GM21390 (cell line): ENCODE measurements around the gene CLEC16A.

Source experiments
- ATAC-seq: cut with Tn5 transposase; IDR thresholded peaks from one replicate; pipeline ENCODE4 v1.9.1; 2021; ENCODE audit not compliant: unreplicated experiment

The CLEC16A gene

DNA sequence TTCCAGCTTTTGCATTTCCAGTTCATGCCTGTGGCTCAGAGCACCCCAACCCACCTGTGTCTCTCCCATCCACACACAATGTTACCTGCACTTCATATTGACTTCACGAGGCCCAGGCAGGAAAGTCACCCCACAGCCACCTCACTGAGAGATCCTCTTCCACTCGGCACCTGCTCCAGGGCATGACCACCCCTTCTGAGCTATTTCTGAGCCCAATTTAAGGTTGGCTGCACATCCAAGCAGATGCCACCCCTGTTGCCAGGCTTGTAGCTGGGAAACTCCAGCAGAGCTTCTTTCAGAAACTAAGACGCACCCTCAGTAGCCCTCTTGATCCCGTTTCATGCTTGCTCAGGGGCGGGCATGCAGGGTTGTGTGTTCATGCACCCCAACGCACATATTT, 223.2 kb downstream of the CLEC16A start:
- ATAC-seq: no peak

DNA sequence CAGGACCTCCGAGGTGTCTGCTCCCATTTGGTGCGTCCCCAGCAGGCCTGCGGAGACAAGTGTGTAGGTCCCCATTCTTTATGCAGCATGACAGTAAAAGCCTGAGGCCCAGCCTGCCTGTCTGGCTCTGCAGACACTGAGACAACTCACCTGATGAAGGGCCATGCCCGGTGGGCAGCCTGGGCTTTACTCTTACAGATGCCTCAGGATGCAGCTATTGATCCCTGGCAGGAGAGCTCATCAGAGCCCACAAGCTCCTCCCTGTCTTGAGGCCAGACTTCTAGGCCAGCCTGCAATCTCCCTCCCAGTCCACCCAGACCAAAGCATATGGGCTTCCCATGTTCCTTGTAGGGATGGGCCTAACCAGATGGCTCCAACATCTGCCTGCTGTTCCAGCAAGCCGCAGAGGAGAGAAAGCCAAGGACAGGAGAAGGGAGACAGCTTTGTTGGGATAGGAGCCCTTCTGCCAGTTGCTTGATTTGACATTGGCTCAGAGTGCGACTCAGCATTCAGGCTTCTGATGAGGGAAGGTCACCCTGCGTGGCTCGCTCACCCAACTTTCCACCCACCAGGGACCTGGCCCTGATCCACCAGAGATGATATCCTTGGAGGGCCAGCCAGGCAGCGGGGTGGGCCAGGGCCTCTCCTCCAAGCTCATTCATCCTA, 224.2 kb downstream of the CLEC16A start:
- no peak for ATAC-seq

DNA sequence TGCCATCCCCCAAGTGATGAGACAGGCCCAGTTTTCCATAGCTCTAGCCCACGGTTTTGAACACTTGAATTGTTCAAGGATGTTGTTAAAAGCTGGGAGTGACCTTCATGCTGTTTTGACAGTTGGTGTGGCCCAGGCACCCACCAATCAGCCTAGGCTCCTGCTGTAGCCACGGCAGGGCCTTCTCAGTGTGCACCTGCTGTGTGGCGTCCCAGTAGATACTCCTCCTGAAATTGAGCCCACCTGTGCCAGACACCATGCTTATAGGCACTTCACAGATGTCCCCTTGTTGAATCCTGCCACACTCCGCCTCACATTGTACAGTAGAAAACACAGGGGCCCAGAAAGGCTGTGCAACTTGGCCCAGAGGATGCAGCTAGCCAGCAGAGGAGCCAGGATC, 225.3 kb downstream of the CLEC16A start:
- ATAC-seq: no peak

DNA sequence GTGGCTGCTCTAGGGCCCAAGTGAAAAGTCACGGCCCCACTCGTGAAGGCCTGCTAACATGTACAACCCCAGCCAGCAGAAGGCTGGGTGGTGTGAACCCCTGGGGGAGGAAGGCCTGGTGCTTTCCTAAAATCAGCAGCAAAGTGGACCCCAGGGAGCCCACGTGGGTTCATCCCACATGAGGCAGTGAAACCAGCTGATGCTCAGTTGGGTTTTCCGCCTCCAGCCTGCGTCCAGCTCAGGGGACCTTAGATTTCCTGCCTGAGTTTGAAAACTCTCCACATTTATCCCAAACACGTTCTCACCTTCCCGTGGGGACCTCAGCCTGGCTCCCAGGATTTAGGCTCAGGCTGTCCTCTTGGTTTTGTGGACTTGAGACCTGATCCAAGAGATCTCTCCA, 225.8 kb downstream of the CLEC16A start:
- ATAC-seq: no peak

DNA sequence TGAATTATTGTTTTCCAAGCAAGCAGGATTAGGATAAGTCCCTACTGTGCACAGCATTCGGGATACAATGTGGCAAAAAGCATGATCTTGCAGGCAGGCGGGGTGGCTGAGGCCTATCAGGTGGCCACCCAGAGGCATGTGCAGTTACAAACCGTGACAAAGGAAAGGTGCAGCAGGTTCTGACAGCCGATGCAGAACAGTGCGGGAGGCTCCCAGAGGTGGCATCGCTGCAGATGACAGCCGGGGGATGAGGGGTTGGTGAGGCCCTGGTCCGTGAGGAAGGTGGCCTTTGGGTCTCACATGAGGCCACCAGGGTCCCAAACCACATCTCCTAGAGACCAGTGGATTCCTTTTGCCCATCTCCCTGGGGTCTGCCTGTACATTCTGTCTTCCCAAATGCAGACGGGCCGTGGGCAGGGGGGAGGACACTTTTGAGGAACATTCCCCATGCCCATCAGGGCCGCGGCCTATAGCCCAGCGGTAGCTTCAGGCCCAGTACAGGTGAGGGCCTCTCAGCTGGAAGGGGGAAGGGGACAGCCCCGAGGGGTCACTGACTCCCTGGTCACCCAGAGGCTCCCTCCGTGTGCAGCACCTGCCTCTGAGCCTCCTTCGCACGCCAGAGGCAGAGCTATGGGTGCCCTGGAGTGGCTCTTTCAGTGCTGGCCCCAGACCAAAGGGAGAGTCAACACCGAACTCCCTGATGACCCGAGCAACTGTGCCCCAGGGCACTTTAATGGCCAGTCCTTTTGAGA, 226.5 kb downstream of the CLEC16A start:
- no peak for ATAC-seq

DNA sequence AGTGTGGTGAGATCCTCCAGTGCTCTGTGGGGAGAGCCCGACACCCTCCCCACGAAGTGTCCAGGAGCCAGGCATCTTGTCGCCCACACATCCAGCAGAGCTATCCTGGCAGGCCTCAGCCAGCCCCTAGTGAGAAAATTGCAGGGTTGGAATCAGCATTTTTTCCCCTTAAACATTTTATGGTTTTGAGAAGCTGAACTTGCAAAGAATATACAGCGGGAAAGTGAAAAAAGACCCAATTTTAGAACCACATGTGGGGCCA, 227.0 kb downstream of the CLEC16A start:
- ATAC-seq: no peak

DNA sequence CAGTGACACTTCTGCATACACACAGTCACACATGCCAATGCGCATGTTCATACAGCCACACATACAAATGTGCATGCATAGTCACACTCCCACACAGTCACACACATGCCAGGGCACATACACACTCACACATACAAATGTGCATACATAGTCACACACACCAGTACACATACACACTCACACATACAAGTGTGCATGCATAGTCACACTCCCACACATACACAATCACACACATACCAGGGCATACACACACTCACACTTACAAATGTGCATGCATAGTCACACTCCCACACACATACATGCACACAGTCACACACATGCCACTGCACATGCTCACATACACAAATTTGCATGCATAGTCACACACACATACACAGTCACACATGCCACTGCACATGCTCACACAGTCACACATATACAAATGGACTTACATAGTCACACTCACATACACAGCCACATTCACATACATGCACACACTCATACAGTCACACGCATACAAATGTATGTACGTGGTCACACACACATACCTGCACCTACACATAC, 227.5 kb downstream of the CLEC16A start:
- no peak for ATAC-seq

DNA sequence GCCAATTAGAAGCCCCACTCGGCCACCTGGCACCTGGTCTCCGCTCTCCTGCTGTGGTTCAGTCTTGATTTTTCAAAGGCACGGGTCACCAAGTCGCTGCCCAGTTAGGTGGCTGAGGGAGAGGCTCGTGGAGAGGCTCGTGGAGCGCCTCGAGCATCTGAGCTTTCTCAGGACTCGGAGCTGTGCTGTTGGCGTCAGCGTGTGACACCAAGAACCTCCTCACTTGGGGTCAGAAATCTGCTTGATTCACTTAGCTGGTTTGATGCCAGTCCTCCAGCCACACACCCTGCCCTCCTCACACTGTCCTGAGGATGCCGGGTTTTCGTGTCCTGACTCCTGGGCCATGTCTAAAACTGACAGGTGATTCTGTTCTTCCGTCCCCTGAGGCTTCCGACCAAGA, 229.1 kb downstream of the CLEC16A start:
- no peak for ATAC-seq

DNA sequence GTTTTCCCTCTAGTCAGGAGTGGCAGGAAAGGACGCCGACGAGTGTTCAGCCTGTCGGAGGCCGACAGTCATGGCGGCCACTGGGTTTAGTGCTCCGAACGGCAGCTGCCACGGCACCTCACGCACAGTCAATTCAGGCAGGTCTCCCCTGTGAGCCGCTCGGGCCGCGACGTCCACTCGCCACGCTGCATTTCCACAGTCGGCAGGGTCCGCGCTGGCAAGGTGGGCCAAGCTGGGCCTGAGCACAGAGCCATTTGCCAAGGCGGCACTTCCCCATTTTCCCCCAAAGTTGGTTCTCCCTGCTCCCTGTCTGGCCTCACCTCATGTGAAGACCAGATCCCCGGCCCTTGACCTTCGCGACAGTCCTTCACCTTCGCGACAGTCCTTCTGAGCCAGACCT, 229.8 kb downstream of the CLEC16A start:
- ATAC-seq: no peak

DNA sequence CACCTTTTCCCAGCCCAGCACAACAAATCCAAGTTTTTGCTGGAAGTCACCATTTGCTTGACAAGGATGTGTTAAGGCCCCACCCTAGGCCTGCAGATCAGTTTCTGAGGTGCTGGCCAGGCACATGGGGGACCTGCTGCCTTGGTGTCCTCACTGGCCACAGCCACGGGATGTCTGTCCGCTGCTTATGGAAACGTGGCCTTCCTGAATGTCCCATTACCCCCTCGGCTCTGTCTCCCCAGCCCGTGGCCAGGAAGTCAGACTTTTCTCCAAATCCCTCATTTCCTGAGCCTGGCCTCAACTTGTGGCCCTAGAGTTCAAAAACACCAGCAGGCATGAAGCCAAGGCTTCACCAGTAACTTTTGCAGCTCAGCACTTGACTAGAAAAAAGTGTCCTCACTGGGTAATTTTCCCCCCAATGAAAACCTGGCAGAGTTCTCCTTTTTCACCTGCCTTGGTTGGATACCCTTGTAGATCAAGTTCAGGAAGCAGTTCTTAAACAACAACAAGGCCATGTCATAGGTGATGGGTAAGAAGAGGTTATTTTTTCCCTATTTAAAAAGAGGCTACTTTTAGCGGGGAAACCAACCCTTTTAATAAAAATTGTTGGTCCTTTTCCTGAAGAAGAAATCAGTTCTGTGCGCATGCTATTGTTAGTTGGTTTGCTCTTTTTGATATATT, 230.9 kb downstream of the CLEC16A start:
- ATAC-seq: no peak

DNA sequence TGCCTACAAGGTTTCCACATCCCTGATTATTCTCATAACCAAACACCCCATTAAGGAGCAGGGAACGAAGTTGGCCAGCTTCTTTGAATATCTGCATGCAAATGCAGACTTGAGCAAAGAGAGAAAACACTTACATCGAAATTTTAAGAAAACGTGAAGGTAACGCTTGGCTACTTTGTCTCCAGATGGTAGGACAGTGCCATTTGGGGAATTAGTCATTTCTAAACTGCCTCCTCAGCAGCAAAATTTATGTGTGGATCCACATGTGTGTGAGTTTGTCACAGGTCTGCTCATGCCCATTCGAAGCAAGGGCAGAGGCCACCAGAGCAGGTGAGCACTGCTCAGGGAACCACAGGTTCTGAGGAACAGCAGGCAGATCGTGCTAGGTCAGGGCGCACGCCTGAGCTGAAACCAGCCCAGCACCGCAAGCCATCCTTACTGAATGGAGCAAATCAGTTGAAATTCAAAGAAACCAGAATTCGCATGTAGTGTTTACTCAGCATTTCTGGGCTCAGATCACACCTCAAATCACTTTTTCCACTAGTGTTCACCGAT, 231.5 kb downstream of the CLEC16A start:
- peak; percentile 64 for ATAC-seq

DNA sequence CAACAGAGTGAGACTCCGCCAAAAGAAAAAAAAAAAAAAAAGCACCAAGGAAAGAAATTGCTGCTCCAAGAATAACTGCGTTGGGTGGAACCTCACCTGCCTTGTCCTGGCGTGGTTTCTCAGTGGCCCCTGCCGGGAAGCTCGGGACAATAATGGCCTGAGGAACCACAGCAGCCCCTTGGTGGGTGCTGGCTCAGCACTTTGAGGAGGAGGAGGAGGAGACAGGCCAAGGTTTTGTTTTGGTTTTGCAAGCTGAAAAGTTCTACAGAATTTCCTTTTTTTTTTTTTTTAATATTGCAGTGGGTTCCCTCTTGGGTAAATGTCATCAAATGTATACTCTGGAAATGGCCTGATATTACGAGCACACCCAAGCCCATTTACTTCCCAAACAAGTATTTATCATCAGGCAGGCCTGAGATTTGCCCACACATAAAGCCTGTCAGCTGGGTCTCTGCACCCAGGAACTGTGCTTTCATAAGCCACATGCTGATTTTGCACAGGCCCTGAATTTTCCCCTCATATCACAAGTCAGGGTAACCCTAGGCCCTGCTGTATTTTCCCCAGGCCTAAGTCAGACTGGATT, 233.3 kb downstream of the CLEC16A start:
- no peak for ATAC-seq

DNA sequence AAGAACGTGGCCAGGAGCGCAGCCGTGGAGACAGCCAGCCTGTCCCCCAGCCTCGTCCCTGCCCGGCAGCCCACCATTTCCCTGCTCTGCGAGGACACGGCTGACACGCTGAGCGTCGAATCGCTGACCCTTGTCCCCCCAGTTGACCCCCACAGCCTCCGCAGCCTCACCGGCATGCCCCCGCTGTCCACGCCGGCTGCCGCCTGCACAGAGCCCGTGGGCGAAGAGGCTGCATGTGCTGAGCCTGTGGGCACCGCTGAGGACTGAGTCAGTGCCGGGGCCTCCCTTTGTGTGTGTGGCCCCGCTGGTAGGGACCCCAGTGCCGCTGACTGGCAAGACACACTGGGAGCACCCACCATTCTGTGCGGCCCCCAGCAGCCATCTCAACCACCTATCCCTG, 234.1 kb downstream of the CLEC16A start:
- ATAC-seq: no peak

DNA sequence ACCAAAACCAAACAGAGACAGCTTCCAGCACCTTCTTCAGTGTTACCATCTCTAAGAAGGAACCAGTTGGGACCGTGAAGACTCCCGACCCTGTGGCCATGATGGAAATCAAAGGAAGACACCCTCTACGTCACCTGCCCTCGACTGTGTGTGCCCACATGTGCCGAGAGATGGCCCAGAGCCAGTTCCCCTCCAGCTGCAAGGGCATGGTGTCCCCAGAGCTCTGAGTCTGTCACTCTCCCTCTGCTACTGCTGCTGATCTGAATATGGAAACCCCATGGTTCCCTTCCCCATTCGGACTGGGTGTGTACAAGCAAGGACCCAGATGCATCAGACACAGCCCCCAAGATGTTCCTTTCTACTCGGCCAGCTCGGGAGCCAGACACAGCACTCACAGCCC, 235.2 kb downstream of the CLEC16A start:
- ATAC-seq: no peak

DNA sequence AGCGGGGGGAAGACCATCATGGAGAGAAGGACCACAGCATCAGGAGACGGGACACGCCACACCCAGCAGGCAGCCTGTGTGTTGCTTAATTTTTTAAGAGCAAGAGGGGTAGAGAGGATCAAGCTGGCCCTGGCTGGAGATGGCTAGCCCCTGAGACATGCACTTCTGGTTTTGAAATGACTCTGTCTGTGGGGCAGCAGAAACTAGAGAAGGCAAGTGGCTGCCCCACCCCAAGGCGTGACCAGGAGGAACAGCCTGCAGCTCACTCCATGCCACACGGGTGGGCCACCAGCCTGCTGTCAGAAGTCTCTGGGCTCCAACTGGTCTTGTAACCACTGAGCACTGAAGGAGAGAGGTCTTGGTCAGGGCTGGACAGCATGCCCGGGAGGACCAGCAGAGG, 236.1 kb downstream of the CLEC16A start:
- no peak for ATAC-seq

DNA sequence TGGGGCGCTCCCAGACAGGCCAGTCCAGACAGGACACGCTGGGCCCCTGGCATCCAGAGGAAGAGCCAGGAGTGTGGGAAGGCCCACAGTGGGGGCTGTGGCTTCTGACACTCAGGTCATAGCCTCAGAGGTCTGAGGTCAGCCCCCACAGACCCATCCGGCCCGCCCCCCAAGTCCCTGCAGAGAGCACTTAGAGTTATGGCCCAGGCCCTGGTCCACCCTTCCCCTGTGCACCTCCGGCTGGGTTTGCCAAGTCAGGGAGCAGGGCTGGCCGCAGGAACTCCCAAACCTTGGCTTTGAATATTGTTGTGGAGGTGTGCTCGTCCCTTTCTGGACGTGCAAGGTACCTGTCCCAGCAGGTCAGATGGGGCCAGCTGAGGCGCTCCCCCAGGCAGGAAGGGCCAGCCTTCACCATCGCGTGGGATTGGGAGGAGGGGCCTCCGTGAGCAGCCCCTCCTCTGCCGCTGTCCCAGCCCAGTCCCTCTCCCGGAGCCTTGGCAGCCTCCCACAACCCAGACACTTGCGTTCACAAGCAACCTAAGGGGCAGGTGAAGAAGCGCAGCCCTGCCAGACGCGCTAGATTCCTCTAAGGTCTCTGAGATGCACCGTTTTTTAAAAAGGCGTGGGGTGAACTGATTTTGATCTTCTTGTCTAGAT, 237.0 kb downstream of the CLEC16A start:
- no peak for ATAC-seq

DNA sequence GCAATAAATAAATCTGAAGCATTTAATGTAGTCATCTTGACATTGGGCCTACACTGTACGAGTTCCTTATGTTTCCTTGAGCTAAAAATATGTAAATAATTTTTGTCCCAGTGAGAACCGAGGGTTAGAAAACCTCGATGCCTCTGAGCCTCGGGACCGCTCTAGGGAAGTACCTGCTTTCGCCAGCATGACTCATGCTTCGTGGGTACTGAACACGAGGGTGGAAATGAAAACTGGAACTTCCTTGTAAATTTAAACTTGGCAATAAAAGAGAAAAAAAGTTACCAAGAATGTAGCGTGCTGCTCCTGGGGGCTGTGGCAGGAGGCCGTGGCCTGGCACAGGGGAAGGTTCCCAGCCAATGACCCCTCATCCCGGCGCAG, 237.5 kb downstream of the CLEC16A start:
- ATAC-seq: no peak

DNA sequence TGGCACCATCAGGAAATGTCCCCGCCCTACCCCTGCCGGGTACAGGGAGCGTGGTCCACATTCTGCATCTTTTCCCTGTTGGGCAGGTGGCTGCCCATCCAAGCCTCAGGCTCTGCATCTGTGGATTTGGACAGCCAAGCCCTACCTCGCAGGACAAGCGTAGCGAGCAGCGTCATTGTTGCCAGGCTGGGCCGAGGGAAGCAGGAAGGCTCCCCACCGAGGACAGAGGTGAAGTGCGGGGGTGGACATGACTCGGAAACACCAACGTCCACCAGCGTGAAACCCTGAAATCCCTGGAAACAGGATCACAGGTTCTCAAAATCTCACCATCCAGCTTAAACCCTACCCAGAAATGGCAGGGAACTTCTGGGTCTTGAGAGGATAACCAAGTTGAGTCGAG, 238.0 kb downstream of the CLEC16A start:
- ATAC-seq: no peak

DNA sequence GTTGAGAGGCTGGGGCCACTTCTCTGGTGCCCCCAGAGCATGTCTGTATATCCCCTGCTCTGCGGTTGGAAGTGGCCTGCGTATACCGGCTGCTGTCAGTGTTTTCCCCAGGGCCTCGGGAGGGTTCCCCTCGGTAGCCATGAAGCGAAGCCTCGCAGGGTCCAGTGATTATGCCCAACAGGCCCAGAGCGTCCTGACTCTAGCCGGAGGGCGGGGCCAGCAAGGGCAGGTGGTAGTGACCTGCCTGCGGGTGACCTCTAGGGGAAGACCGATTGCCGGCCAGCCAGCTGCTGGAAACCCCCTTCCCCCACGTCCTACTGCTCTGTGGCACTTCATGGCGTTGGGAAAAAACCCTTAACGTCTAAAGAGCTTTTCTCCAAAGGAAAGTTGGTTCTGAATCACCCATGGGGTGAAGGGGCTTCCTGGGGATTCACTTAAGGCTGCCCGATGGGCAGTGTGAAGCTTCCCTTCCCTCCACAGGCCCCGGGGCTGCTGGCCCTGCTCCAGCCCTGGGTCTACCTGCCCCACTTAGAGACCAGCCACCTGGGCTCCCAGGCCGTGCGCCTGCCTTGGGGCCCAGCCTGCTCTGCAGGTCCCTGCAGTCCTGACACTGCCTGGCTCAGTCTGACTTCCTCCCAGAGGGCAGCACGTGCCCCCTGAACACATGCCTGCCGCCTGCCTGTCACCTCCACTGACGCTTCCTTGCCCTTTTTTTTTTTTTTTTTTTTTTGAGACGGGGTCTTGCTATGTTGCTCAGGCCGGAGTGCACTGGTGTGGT, 238.9 kb downstream of the CLEC16A start:
- peak; percentile 40 for ATAC-seq

DNA sequence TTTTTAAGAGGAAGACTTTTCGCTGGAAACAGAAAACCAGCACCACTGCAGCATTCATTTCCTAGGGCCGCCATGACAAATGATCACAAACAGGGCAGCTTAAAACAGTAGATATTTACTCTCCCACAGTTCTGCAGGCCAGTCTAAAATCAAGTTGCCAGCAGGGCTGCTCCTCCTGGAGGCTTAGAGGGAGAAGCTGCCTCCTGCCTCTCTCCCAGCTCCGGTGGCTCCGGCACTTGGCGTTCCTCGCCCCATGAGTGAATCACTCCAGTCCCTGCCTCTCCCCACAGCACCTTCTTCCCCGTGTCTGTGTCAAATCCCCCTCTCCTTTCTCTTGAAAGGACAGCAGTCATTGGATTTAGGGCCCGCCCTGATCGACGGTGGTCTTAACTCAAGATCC, 239.6 kb downstream of the CLEC16A start:
- no peak for ATAC-seq
